ENCODE results near the gene BLVRA. TPM values are rescaled to one million over a fixed set of nuclear protein-coding genes. Genes with fewer than 3 reads are reported as not detected.

BLVRA gene
- total RNA-seq, 1 experiment from 2014 or later: 36.4 TPM

DNA sequence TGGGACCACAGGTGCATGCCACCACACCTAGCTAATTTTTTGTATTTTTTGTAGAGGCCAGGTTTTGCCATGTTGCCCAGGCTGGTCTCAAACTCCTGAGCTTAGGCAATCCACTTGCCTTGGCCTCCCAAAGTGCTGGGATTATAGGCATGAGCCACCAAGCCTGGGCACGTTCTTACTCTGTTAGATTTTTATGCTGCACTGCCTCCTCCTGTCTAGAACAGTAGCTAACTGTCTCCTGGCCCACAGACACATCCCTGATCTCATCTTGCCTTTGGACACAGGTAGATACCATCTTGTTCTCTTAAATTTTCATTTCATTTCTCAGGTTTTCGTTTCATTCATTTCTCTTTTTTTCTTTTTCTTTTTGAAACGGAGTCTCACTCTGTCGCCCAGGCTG is 41.1 kb downstream of the BLVRA start:
- Histone ChIP-seq H3K27me3 (ENCODE audit: insufficient read depth, low read depth) (no peaks in the 10 kb centered on the region), H3K36me3 (ENCODE audit: low read depth) (no peaks in the 10 kb centered on the region), H4K20me1 (ENCODE audit: insufficient read depth) (no peaks in the 10 kb centered on the region), H3K79me2 (ENCODE audit: low read depth) (no peaks in the 10 kb centered on the region), H3K27ac (no peak overlapping the region), H3K9me3 (ENCODE audit: insufficient read depth, low read depth) (no peaks in the 10 kb centered on the region), H3K4me2 (no peak overlapping the region), H3K9me2 (ENCODE audit: insufficient read depth) (no peaks in the 10 kb centered on the region), H3K4me1 (replicated peaks; ENCODE audit: insufficient read depth) (no peaks in the 10 kb centered on the region), H3K4me3 (no peak overlapping the region), H2AFZ (no peak overlapping the region), H3F3A (ENCODE audit: insufficient read depth, low read depth) (no peaks in the 10 kb centered on the region)
- no peak for DNase-seq
- intact Hi-C loops (cut with micrococcal nuclease; ENCODE audit: unreplicated experiment): no loop called here
- BruUV-seq (replicated peaks): no TSS peak
- TF ChIP-seq, protein P1, sequence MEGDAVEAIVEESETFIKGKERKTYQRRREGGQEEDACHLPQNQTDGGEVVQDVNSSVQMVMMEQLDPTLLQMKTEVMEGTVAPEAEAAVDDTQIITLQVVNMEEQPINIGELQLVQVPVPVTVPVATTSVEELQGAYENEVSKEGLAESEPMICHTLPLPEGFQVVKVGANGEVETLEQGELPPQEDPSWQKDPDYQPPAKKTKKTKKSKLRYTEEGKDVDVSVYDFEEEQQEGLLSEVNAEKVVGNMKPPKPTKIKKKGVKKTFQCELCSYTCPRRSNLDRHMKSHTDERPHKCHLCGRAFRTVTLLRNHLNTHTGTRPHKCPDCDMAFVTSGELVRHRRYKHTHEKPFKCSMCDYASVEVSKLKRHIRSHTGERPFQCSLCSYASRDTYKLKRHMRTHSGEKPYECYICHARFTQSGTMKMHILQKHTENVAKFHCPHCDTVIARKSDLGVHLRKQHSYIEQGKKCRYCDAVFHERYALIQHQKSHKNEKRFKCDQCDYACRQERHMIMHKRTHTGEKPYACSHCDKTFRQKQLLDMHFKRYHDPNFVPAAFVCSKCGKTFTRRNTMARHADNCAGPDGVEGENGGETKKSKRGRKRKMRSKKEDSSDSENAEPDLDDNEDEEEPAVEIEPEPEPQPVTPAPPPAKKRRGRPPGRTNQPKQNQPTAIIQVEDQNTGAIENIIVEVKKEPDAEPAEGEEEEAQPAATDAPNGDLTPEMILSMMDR (conservative IDR thresholded peaks at IDR 0.05): no peak
- no peak for TF ChIP-seq EZH2 (IDR thresholded peaks at IDR 0.05; ENCODE audit: low read depth)
- CTCF ChIA-PET: interaction anchor here (0.7 to 1.2 kb wide), 2 partner anchors 217 to 308 kb away, joined by 3 read pairs; no protein-coding TSS in a partner anchor
- POLR2A ChIA-PET (ENCODE audit: unreplicated experiment): no interaction called here

DNA sequence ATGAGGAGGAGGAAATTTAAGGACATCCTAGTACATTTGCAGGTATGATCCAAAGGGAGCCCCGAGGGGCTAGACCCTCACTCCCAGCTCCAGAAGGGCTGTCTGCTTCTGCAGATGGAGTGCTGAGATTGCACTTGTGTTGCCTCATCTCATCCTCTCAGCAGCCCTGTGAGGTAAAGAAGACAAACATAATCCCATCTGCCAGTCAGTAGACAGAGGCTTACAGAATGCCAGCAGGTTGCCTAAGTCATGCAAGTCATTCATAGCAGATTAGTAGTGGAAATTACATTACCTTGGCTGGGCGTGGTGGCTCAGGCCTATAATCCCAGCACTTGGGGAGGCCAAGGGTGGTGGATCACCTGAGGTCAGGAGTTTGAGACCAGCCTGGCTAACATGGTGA is 45.4 kb downstream of the BLVRA start:
- H3K4me1 ChIP-seq (replicated peaks; ENCODE audit: insufficient read depth): no peaks in the 10 kb centered on the region
- peaks cover 6% of the 10 kb centered on the region for H3K36me3 ChIP-seq (ENCODE audit: low read depth)
- H3K27ac ChIP-seq: no peak overlapping the region
- intact Hi-C loops (cut with micrococcal nuclease; ENCODE audit: unreplicated experiment): no loop called here
- DNase-seq: no peak
- TF ChIP-seq EZH2 (IDR thresholded peaks at IDR 0.05; ENCODE audit: low read depth): no peak
- TF ChIP-seq, protein P1 (conservative IDR thresholded peaks at IDR 0.05): no peak
- H3F3A ChIP-seq (ENCODE audit: insufficient read depth, low read depth): no peaks in the 10 kb centered on the region; the same call in 1 of the 2 replicates
- POLR2A ChIA-PET (ENCODE audit: unreplicated experiment): no interaction called here
- no peaks in the 10 kb centered on the region for H4K20me1 ChIP-seq (ENCODE audit: insufficient read depth)
- CTCF ChIA-PET: no interaction called here
- H3K27me3 ChIP-seq (ENCODE audit: insufficient read depth, low read depth): no peaks in the 10 kb centered on the region
- H3K4me2 ChIP-seq: no peak overlapping the region
- H2AFZ ChIP-seq: no peak overlapping the region
- no peaks in the 10 kb centered on the region for H3K79me2 ChIP-seq (ENCODE audit: low read depth)
- H3K9me3 ChIP-seq (ENCODE audit: insufficient read depth, low read depth): no peaks in the 10 kb centered on the region
- H3K9me2 ChIP-seq (ENCODE audit: insufficient read depth): no peaks in the 10 kb centered on the region
- H3K4me3 ChIP-seq: no peak overlapping the region
- no TSS peak for BruUV-seq (replicated peaks)

DNA sequence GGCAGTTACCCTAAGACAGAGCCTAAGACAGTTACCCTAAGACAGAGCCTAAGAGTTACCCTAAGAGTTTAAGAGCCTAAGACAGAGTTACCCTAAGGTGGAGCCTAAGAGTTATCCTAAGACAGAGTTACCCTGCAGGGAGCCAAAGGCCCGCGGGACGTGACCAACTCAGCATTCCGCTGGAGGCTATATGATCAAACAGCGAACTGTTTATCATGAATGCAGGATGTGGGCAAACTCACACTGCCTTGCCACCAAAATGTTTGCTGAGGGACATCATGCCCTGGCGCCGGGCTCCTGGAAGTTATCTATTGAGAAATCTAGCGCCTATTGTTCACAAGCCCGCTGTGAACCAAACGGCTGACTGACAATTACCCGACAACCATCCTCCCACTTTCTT is 49.9 kb downstream of the BLVRA start:
- Histone ChIP-seq H3K79me2 (ENCODE audit: low read depth) (no peaks in the 10 kb centered on the region), H3K36me3 (ENCODE audit: low read depth) (peaks cover 6% of the 10 kb centered on the region), H3K9me2 (ENCODE audit: insufficient read depth) (no peaks in the 10 kb centered on the region), H3K27me3 (ENCODE audit: insufficient read depth, low read depth) (no peaks in the 10 kb centered on the region), H2AFZ (no peak overlapping the region), H3K4me2 (no peak overlapping the region), H4K20me1 (ENCODE audit: insufficient read depth) (no peaks in the 10 kb centered on the region), H3K9me3 (ENCODE audit: insufficient read depth, low read depth) (peaks cover 12% of the 10 kb centered on the region; the same call in 1 of the 2 replicates), H3K27ac (no peak overlapping the region), H3F3A (ENCODE audit: insufficient read depth, low read depth) (no peaks in the 10 kb centered on the region; the same call in 1 of the 2 replicates), H3K4me3 (no peak overlapping the region), H3K4me1 (replicated peaks; ENCODE audit: insufficient read depth) (no peaks in the 10 kb centered on the region)
- TF ChIP-seq EZH2 (IDR thresholded peaks at IDR 0.05; ENCODE audit: low read depth): no peak
- TF ChIP-seq, protein P1 (conservative IDR thresholded peaks at IDR 0.05): no peak
- POLR2A ChIA-PET (ENCODE audit: unreplicated experiment): no interaction called here
- BruUV-seq (replicated peaks): no TSS peak
- no peak for DNase-seq
- CTCF ChIA-PET: no interaction called here
- intact Hi-C loops (cut with micrococcal nuclease; ENCODE audit: unreplicated experiment): no loop called here
